IPS-18a (cell line): Measurements from ENCODE around the gene ADI1.

Experiments used
- H3K27ac ChIP-seq: one replicate; pipeline ENCODE4 v1.5.1; 2013; ENCODE audit warnings: low read length
- H3K27me3 ChIP-seq: one replicate; pipeline ENCODE4 v1.6.1; 2013; ENCODE audit warnings: mild to moderate bottlenecking, low read length; ENCODE audit not compliant: control insufficient read depth, insufficient read depth
- H3K36me3 ChIP-seq: one replicate; pipeline ENCODE4 v1.6.1; 2013; ENCODE audit warnings: low read depth, low read length; ENCODE audit not compliant: control insufficient read depth
- H3K4me1 ChIP-seq: one replicate; pipeline ENCODE4 v1.6.1; 2013; ENCODE audit warnings: low read depth, low read length; ENCODE audit not compliant: control insufficient read depth
- H3K4me3 ChIP-seq: one replicate; pipeline ENCODE4 v1.5.1; 2013; ENCODE audit warnings: low read length
- H3K9ac ChIP-seq: one replicate; pipeline ENCODE4 v1.6.1; 2013; ENCODE audit warnings: mild to moderate bottlenecking, low read length, moderate library complexity
- H3K9me3 ChIP-seq: one replicate; pipeline ENCODE4 v1.6.1; 2013; ENCODE audit warnings: low read depth, low read length; ENCODE audit not compliant: control insufficient read depth

Gene ADI1

GRCh38 chr2:3447789-3448317 is 71.5 kb downstream of the ADI1 start:
- Histone ChIP-seq H3K27me3 (no peaks in the 10 kb centered on the region), H3K36me3 (peaks cover 28% of the 10 kb centered on the region), H3K27ac (no peak overlapping the region), H3K9me3 (no peaks in the 10 kb centered on the region), H3K9ac (no peak overlapping the region), H3K4me3 (no peak overlapping the region), H3K4me1 (no peaks in the 10 kb centered on the region)
